MCF 10A (cell line): ENCODE measurements around the gene RAB3B. TPM values are rescaled to one million over a fixed set of nuclear protein-coding genes. Genes with fewer than 3 reads are reported as not detected.

ENCODE experiments used
- BruUV-seq: library from RNA; stranded (reverse); fragments of 400-500 nt; replicated peaks from 2 replicates; lab custom pipeline; 2021; lab: Mats Ljungman, UMichigan
- CTCF ChIA-PET: fragments of 300-600 bp; sonication (Branson Sonifier 250); formaldehyde crosslinking; extraction: SDS; loops from one replicate; lab custom pipeline; 2021; ENCODE audit warnings: antibody characterized with exemption, inconsistent platforms; lab: Yijun Ruan, JAX
- POLR2A ChIA-PET: fragments of 300-600, 350-650 bp; sonication (Branson Sonifier 250); formaldehyde crosslinking; extraction: SDS; loops from one replicate; lab custom pipeline; 2020; ENCODE audit warnings: antibody characterized with exemption, inconsistent platforms; lab: Yijun Ruan, JAX
- DNase-seq: peaks from one replicate; pipeline ENCODE4 v3.0.0-alpha.2; 2018; ENCODE audit not compliant: unreplicated experiment
- H3K27ac Mint-ChIP-seq: one replicate; pipeline ENCODE4 v1.8.0; 2022; ENCODE audit warnings: mild to moderate bottlenecking, low read depth, mixed read lengths; ENCODE audit not compliant: unreplicated experiment
- H3K27me3 Mint-ChIP-seq: one replicate; pipeline ENCODE4 v1.8.0; 2022; ENCODE audit warnings: mixed read lengths; ENCODE audit not compliant: insufficient read depth, unreplicated experiment
- H3K36me3 Mint-ChIP-seq: one replicate; pipeline ENCODE4 v1.8.0; 2022; ENCODE audit warnings: mild to moderate bottlenecking, moderate library complexity, mixed read lengths; ENCODE audit not compliant: insufficient read depth, unreplicated experiment
- H3K4me1 Mint-ChIP-seq: one replicate; pipeline ENCODE4 v1.8.0; 2022; ENCODE audit warnings: mixed read lengths; ENCODE audit not compliant: insufficient read depth, unreplicated experiment
- H3K4me3 Mint-ChIP-seq: one replicate; pipeline ENCODE4 v1.8.0; 2022; ENCODE audit warnings: mild to moderate bottlenecking, moderate library complexity, mixed read lengths; ENCODE audit not compliant: unreplicated experiment
- H3K9me3 Mint-ChIP-seq: one replicate; pipeline ENCODE4 v1.8.0; 2022; ENCODE audit warnings: mixed read lengths; ENCODE audit not compliant: unreplicated experiment
- CTCF ChIP-seq: fragments of 200-600 bp; IDR thresholded peaks from one replicate; pipeline ENCODE4 v1.8.0; 2022; ENCODE audit warnings: antibody characterized with exemption, mild to moderate bottlenecking; ENCODE audit not compliant: unreplicated experiment
- intact Hi-C: fragments of 100-400 bp; cut with micrococcal nuclease; formaldehyde crosslinking; loops from 2 replicates; pipeline ENCODE4 v1.14.1; 2022
- total RNA-seq: library from RNA; stranded (reverse); gene quantifications from 2 replicates; pipeline ENCODE4 v1.2.3, GENCODE V29; 2022

Gene RAB3B
- total RNA-seq, 1 experiment from 2014 or later: 0.05 TPM

GRCh38 chr1:51956528-51957509 lies 33.7 kb downstream of the RAB3B start:
- peaks cover 10% of the 10 kb centered on the region for H3K4me1 Mint-ChIP-seq
- peaks cover 13% of the 10 kb centered on the region for H3K27me3 Mint-ChIP-seq
- POLR2A ChIA-PET: no interaction called here
- DNase-seq: peak; percentile 19
- BruUV-seq: no TSS peak
- no peak for TF ChIP-seq CTCF
- no peaks in the 10 kb centered on the region for H3K9me3 Mint-ChIP-seq
- intact Hi-C loops: no loop called here
- H3K27ac Mint-ChIP-seq: no peak overlapping the region
- no peaks in the 10 kb centered on the region for H3K36me3 Mint-ChIP-seq
- CTCF ChIA-PET: no interaction called here
- H3K4me3 Mint-ChIP-seq: no peak overlapping the region

- Mint-ChIP-seq H3K9me3 (no peaks in the 10 kb centered on the region), H3K27ac (no peak overlapping the region), H3K27me3 (peaks cover 13% of the 10 kb centered on the region), H3K4me1 (peaks cover 10% of the 10 kb centered on the region), H3K36me3 (no peaks in the 10 kb centered on the region), H3K4me3 (no peak overlapping the region)
- no TSS peak for BruUV-seq
- intact Hi-C loops: no loop called here
- DNase-seq: no peak
- POLR2A ChIA-PET: interaction anchor here (0.8 kb wide), 1 partner anchor 32 kb away, joined by 3 read pairs; no protein-coding TSS in a partner anchor
- no peak for TF ChIP-seq CTCF
- CTCF ChIA-PET: interaction anchor here (0.7 kb wide), 1 partner anchor 397 kb away, joined by 4 read pairs; no protein-coding TSS in a partner anchor
Measured at GRCh38 chr1:51955797-51956527, 34.5 kb downstream of the RAB3B start.

- no peak for DNase-seq
- POLR2A ChIA-PET: no interaction called here
- Mint-ChIP-seq H3K4me1 (peaks cover 5% of the 10 kb centered on the region), H3K36me3 (no peaks in the 10 kb centered on the region), H3K27ac (no peak overlapping the region), H3K27me3 (peaks cover 6% of the 10 kb centered on the region), H3K4me3 (no peak overlapping the region), H3K9me3 (no peaks in the 10 kb centered on the region)
- intact Hi-C loops: no loop called here
- BruUV-seq: no TSS peak
- no peak for TF ChIP-seq CTCF
- CTCF ChIA-PET: no interaction called here
Measured at GRCh38 chr1:51954783-51955182, 35.7 kb downstream of the RAB3B start.

- no peak overlapping the region for H3K27ac Mint-ChIP-seq
- ChIA-PET CTCF (no interaction called here), POLR2A (no interaction called here)
- peaks cover 9% of the 10 kb centered on the region for H3K4me1 Mint-ChIP-seq
- no peaks in the 10 kb centered on the region for H3K27me3 Mint-ChIP-seq
- BruUV-seq: no TSS peak
- H3K4me3 Mint-ChIP-seq: no peak overlapping the region
- no peaks in the 10 kb centered on the region for H3K36me3 Mint-ChIP-seq
- intact Hi-C loops: no loop called here
- DNase-seq: peak; percentile 17
- no peaks in the 10 kb centered on the region for H3K9me3 Mint-ChIP-seq
- TF ChIP-seq CTCF: no peak
Measured at GRCh38 chr1:51953079-51953478, 37.4 kb downstream of the RAB3B start.
